SK-N-MC (cell line): Measurements from ENCODE around the gene GRIA3.

Experiments used
- DNase-seq: peaks from one replicate; pipeline ENCODE4 v3.0.0-alpha.2; 2011; ENCODE audit warnings: low read depth, low spot score
- H3K27ac ChIP-seq: fragments of 200-600 bp; sonication (generic); 2 replicates; pipeline ENCODE4 v1.5.1; 2016; ENCODE audit warnings: mixed run types
- H3K36me3 ChIP-seq: fragments of 200-600 bp; sonication (generic); 2 replicates; pipeline ENCODE4 v1.6.1; 2017; ENCODE audit warnings: antibody characterized with exemption, low read length, mixed read lengths; ENCODE audit not compliant: insufficient read depth
- H3K4me3 ChIP-seq: fragments of 200-600 bp; sonication (generic); 2 replicates; pipeline ENCODE4 v1.5.1; 2016
- H3K9ac ChIP-seq: fragments of 200-600 bp; sonication (generic); 2 replicates; pipeline ENCODE4 v1.8.0; 2017; ENCODE audit warnings: mixed run types, mixed read lengths; ENCODE audit not compliant: insufficient read length
- H3K9me3 ChIP-seq: fragments of 200-600 bp; sonication (generic); 2 replicates; pipeline ENCODE4 v1.6.1; 2017; ENCODE audit warnings: low read depth, mild to moderate bottlenecking, antibody characterized with exemption, low read length, moderate library complexity, mixed read lengths
- EZH2 ChIP-seq: fragments of 200-600 bp; sonication (generic); IDR thresholded peaks from one replicate; pipeline ENCODE4 v1.6.1; 2017; ENCODE audit warnings: antibody characterized with exemption
- FOXP2 ChIP-seq: optimal IDR thresholded peaks from 2 replicates; pipeline ENCODE3; 2011; ENCODE audit warnings: mild to moderate bottlenecking, moderate library complexity; ENCODE audit not compliant: insufficient read depth; ENCODE audit errors: extremely low read length, control extremely low read depth
- POLR2AphosphoS5 ChIP-seq: IDR thresholded peaks from 2 replicates; pipeline ENCODE4 v1.6.1; 2012; ENCODE audit warnings: mild to moderate bottlenecking, low read depth, low read length, borderline replicate concordance

GRIA3 gene

DNA sequence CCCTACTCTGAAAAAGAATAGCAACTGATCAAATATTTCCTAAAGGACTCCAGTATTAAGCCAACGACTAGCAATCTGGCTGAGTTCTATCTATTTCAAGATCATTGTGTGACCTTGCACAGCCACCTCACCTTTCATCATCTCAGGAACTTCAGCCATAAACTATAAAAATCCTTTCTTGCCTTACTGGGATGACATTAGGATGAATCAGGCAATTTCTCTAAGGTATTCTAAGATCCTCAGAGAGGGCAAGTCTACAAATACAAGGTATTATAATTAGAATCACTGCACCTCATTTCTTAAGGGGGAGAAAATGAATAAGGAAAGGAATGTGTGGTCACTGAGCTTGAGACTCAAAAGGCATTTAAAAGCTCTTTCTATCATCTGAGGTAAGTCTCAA, 152.6 kb downstream of the GRIA3 start:
- TF ChIP-seq EZH2 (no peak), FOXP2 (no peak), POLR2AphosphoS5 (no peak)
- H3K9me3 ChIP-seq = no peaks in the 10 kb centered on the region
- no peak overlapping the region for H3K9ac ChIP-seq
- no peak for DNase-seq
- H3K36me3 ChIP-seq = no peaks in the 10 kb centered on the region
- no peak overlapping the region for H3K27ac ChIP-seq
- H3K4me3 ChIP-seq = no peak overlapping the region

DNA sequence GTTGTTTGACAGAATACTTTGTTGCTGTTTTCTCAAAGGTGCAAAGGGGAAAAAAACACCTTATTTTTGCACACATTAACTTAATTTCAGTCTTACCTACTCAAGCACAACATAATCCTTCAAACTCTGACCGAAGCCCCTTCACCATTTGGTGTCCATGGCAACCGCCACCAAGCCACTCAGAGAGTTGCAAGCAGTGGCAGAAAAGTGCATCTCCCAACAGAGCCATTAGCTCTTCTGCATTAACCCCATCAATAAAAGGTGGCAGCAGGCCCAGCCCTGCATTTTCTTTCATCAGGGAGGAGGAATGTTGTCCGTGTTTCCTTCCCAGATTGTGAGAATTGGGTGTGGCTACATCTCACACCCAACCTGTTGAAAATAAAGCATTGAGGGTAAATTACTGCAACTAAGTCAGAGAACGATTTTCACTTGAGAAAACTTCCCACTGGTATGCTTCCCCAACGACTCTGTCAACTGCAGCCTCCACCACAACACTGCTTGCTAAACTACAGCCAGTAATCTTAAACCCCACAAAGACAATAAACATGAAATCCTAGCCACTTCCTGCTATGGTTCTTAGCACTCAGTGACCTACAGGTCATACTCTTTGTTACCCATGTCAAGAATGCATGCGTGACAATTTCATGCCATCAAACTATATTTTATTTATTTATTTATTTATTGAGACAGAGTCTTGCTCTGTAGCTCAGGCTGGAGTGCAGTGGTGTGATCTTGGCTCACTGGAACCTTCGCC, 154.0 kb downstream of the GRIA3 start:
- TF ChIP-seq POLR2AphosphoS5 = no peak
- TF ChIP-seq EZH2 = no peak
- no peak for TF ChIP-seq FOXP2
- H3K9ac ChIP-seq = no peak overlapping the region
- no peak for DNase-seq
- H3K9me3 ChIP-seq = no peaks in the 10 kb centered on the region
- no peak overlapping the region for H3K4me3 ChIP-seq
- no peaks in the 10 kb centered on the region for H3K36me3 ChIP-seq
- no peak overlapping the region for H3K27ac ChIP-seq

GRCh38 chrX:123339221-123339905, 155.3 kb downstream of the GRIA3 start:
- Histone ChIP-seq H3K9me3 (no peaks in the 10 kb centered on the region), H3K4me3 (no peak overlapping the region), H3K9ac (no peak overlapping the region), H3K36me3 (no peaks in the 10 kb centered on the region), H3K27ac (no peak overlapping the region)
- no peak for TF ChIP-seq EZH2
- TF ChIP-seq FOXP2 = no peak
- no peak for TF ChIP-seq POLR2AphosphoS5
- no peak for DNase-seq

DNA sequence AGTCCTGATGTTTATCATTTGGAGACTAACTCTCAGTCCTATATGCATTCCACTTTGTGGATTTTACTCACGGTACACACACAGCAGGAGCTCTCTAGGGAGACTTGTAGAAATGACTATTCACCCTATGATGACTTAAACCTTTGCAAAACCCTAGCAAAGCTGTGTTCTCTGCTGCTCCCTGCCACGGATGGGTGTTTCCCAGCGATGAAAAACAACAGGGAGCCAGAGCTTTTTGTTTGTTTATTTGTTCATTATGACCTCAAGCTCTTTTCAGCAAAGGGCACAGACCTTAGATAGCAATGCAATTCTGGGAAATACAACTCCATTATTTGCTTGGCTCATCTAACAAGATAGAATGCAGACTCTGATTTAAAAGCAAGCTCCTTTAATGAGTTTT, 156.6 kb downstream of the GRIA3 start:
- no peak overlapping the region for H3K27ac ChIP-seq
- no peaks in the 10 kb centered on the region for H3K9me3 ChIP-seq
- no peak overlapping the region for H3K4me3 ChIP-seq
- H3K9ac ChIP-seq = no peak overlapping the region
- DNase-seq = no peak
- no peak for TF ChIP-seq EZH2
- TF ChIP-seq POLR2AphosphoS5 = no peak
- H3K36me3 ChIP-seq = no peaks in the 10 kb centered on the region

- Histone ChIP-seq H3K36me3 (no peaks in the 10 kb centered on the region), H3K27ac (no peak overlapping the region)
- TF ChIP-seq EZH2 = no peak
- no peak for TF ChIP-seq POLR2AphosphoS5
- TF ChIP-seq FOXP2 = no peak
Measured at GRCh38 chrX:123348468-123348867, 164.4 kb downstream of the GRIA3 start.

GRCh38 chrX:123350226-123350625, 166.1 kb downstream of the GRIA3 start:
- H3K9me3 ChIP-seq = no peaks in the 10 kb centered on the region
- H3K36me3 ChIP-seq = no peaks in the 10 kb centered on the region
- H3K27ac ChIP-seq = no peak overlapping the region
- H3K4me3 ChIP-seq = no peak overlapping the region
- no peak overlapping the region for H3K9ac ChIP-seq
- no peak for TF ChIP-seq EZH2
- no peak for TF ChIP-seq POLR2AphosphoS5
- no peak for TF ChIP-seq FOXP2
- DNase-seq = no peak

More at GRCh38 chrX:123348468-123348867, 164.4 kb downstream of the GRIA3 start:
- Histone ChIP-seq H3K9ac (no peak overlapping the region), H3K4me3 (no peak overlapping the region), H3K9me3 (no peaks in the 10 kb centered on the region)
- no peak for DNase-seq

GRCh38 chrX:123357941-123358340, 173.9 kb downstream of the GRIA3 start:
- Histone ChIP-seq H3K4me3 (no peak overlapping the region), H3K36me3 (no peaks in the 10 kb centered on the region), H3K27ac (no peak overlapping the region), H3K9ac (no peak overlapping the region), H3K9me3 (no peaks in the 10 kb centered on the region)
- no peak for TF ChIP-seq FOXP2
- DNase-seq = no peak

DNA sequence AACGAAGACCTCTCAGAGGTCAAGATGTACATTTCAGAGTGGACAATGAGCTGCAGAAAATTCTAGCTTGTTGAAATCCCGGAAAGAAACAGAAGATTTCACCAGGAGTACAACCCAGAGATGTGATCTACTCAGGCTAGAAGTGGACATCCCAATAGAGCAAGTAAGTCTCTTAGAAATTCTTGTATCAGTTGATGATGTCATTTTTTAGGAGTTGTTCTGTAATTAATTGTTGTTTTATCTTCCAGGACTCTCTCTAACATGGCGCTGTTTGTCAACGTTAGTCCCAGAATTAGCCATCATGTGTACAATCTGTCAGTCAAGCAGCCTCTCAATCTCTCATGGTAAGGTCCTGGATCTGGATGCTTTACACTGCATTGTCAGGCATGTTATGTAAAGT, 174.4 kb downstream of the GRIA3 start:
- no peak for TF ChIP-seq EZH2
- TF ChIP-seq POLR2AphosphoS5 = no peak
- TF ChIP-seq FOXP2 = no peak
- DNase-seq = no peak
- no peak overlapping the region for H3K9ac ChIP-seq
- H3K36me3 ChIP-seq = no peaks in the 10 kb centered on the region
- no peaks in the 10 kb centered on the region for H3K9me3 ChIP-seq
- no peak overlapping the region for H3K27ac ChIP-seq
- H3K4me3 ChIP-seq = no peak overlapping the region
